BLaER1 treated with 17β-estradiol and CSF1 and Interleukin-3, amounts not matched to agents 10 nM and 100 nM (cell line): ENCODE data around the gene TTLL3.

Source experiments
- H3K27ac ChIP-seq, 11 experiments: shearing (Covaris generic); formaldehyde crosslinking; 2 replicates each; pipeline ENCODE4 v1.8.1; 2022
- H3K27me3 ChIP-seq, 11 experiments: shearing (Covaris generic); formaldehyde crosslinking; 2 replicates each; pipeline ENCODE4 v1.8.1; 2022
- H3K36me3 ChIP-seq, 11 experiments: shearing (Covaris generic); formaldehyde crosslinking; 2 replicates each; pipeline ENCODE4 v1.8.1; 2022
- H3K4me1 ChIP-seq, 10 experiments: shearing (Covaris generic); formaldehyde crosslinking; 2 replicates each; pipeline ENCODE4 v1.8.1; 2022
- H3K4me2 ChIP-seq, 11 experiments: shearing (Covaris generic); formaldehyde crosslinking; 2 replicates each; pipeline ENCODE4 v1.8.1; 2022
- H3K4me3 ChIP-seq, 10 experiments: shearing (Covaris generic); formaldehyde crosslinking; 2 replicates each; pipeline ENCODE4 v1.8.1; 2022
- H3K9ac ChIP-seq, 11 experiments: shearing (Covaris generic); formaldehyde crosslinking; 2 replicates each; pipeline ENCODE4 v1.8.1; 2022
- H3K9me3 ChIP-seq, 11 experiments: shearing (Covaris generic); formaldehyde crosslinking; replicated peaks in 1 of 11; 2 replicates each; pipeline ENCODE4 v1.8.1; 2022
- H4K20me1 ChIP-seq, 11 experiments: shearing (Covaris generic); formaldehyde crosslinking; 2 replicates each; pipeline ENCODE4 v1.8.1; 2022
- Cebpa-rat ChIP-seq, 11 experiments: shearing (Covaris generic); IDR thresholded peaks; 2 replicates each; pipeline ENCODE4 v1.8.1; 2022

The TTLL3 gene

DNA sequence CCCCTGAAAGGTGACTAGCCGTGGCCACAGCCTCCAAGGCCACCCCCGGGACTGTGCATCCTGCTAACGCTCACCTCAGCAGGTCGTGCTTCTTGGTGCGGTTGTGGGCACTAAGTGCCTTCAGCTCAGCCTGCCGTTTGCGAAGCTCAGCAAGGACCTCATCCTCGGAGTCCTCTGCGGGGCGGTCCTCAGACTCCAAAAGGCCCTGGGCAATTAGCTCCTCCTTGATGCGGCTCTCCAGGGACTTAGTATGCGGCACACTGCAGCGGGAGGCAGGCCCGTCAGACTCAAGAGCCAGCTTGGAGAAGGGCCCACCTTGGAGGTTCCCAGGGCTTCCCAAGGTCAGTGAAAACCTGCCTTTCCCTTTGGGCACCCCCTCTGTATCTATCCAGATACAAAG, 26.1 kb upstream of the TTLL3 start:
- Histone ChIP-seq H3K9me3 (no peaks in the 10 kb centered on the region), H3K4me1 (peaks cover 38 to 54% (median 41%) of the 10 kb centered on the region in 10 experiments), H3K4me2 (no peak overlapping the region), H3K9ac (0 out of 22 replicates have a peak overlapping the region, but pooled peaks of 1 of the 11 experiments have one; percentile 19), H4K20me1 (peaks cover 0 to 8% (median 0%) of the 10 kb centered on the region in 11 experiments; a peak in 4 of 22 replicates), H3K4me3 (no peak overlapping the region), H3K36me3 (peaks cover 9 to 66% (median 28%) of the 10 kb centered on the region in 11 experiments; a peak in 17 of 22 replicates), H3K27me3 (no peaks in the 10 kb centered on the region), H3K27ac (no peak overlapping the region)
- TF ChIP-seq Cebpa-rat (IDR thresholded peaks at IDR 0.05): no peak

DNA sequence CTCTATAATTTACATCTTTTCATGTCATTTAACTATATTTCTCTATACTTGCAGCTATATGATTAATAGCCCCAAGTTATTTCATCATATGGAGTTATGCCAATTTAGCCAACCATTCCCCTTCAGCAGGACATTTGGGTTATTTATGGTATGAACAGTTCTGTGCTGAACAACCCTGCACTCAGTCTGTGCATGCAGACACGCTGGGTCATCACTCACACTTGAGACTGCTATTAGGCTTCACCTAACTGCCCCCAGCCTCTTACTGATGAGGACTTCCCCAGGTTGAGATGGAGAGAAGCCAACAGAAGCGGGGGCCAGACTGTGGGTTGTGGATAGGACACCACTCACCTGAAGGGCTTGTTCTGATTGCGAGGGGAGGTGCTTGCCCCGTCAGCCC, 25.1 kb upstream of the TTLL3 start:
- Histone ChIP-seq H3K4me1 (peaks cover 29 to 44% (median 31%) of the 10 kb centered on the region in 10 experiments), H3K4me3 (no peak overlapping the region), H3K4me2 (no peak overlapping the region), H4K20me1 (no peaks in the 10 kb centered on the region), H3K9ac (no peak overlapping the region), H3K27me3 (no peaks in the 10 kb centered on the region), H3K27ac (no peak overlapping the region), H3K9me3 (no peaks in the 10 kb centered on the region), H3K36me3 (peaks cover 17 to 76% (median 37%) of the 10 kb centered on the region in 11 experiments; a peak in 19 of 22 replicates)
- TF ChIP-seq Cebpa-rat (IDR thresholded peaks at IDR 0.05): no peak

- no peaks in the 10 kb centered on the region for H3K9me3 ChIP-seq
- H3K9ac ChIP-seq: peak overlapping the region in 1 of 11 experiments; percentile 24; a peak in 2 of 22 replicates
- peaks cover 17 to 79% (median 38%) of the 10 kb centered on the region in 11 experiments; a peak in 19 of 22 replicates for H3K36me3 ChIP-seq
- peaks cover 23 to 37% (median 29%) of the 10 kb centered on the region in 10 experiments for H3K4me1 ChIP-seq
- no peak for TF ChIP-seq Cebpa-rat (IDR thresholded peaks at IDR 0.05)
- no peaks in the 10 kb centered on the region for H4K20me1 ChIP-seq
- H3K4me2 ChIP-seq: no peak overlapping the region; a peak in 1 of 22 replicates
- no peak overlapping the region for H3K4me3 ChIP-seq
- no peak overlapping the region for H3K27ac ChIP-seq
- H3K27me3 ChIP-seq: no peaks in the 10 kb centered on the region
Observed at GRCh38 chr3:9785602-9786001, 24.5 kb upstream of the TTLL3 start.

GRCh38 chr3:9786209-9786739, 23.8 kb upstream of the TTLL3 start:
- no peaks in the 10 kb centered on the region for H3K27me3 ChIP-seq
- H3K4me3 ChIP-seq: no peak overlapping the region
- no peaks in the 10 kb centered on the region for H4K20me1 ChIP-seq
- TF ChIP-seq Cebpa-rat (IDR thresholded peaks at IDR 0.05): no peak
- no peak overlapping the region for H3K9ac ChIP-seq
- no peak overlapping the region for H3K27ac ChIP-seq
- peaks cover 22 to 36% (median 29%) of the 10 kb centered on the region in 10 experiments for H3K4me1 ChIP-seq
- peaks cover 17 to 85% (median 39%) of the 10 kb centered on the region in 11 experiments; a peak in 19 of 22 replicates for H3K36me3 ChIP-seq
- no peak overlapping the region for H3K4me2 ChIP-seq
- no peaks in the 10 kb centered on the region for H3K9me3 ChIP-seq

GRCh38 chr3:9786825-9787669, 23.0 kb upstream of the TTLL3 start:
- H3K27me3 ChIP-seq: no peaks in the 10 kb centered on the region
- TF ChIP-seq Cebpa-rat (IDR thresholded peaks at IDR 0.05): no peak
- H4K20me1 ChIP-seq: no peaks in the 10 kb centered on the region
- no peaks in the 10 kb centered on the region for H3K9me3 ChIP-seq
- no peak overlapping the region for H3K4me2 ChIP-seq
- no peak overlapping the region for H3K4me3 ChIP-seq
- peaks cover 22 to 36% (median 29%) of the 10 kb centered on the region in 10 experiments for H3K4me1 ChIP-seq
- peaks cover 17 to 78% (median 39%) of the 10 kb centered on the region in 11 experiments; a peak in 19 of 22 replicates for H3K36me3 ChIP-seq
- H3K9ac ChIP-seq: 0 out of 22 replicates have a peak overlapping the region, but pooled peaks of 1 of the 11 experiments have one; percentile 16
- no peak overlapping the region for H3K27ac ChIP-seq

- H3K27ac ChIP-seq: peak overlapping the region in 2 of 11 experiments; percentile 15 to 19; a peak in 2 of 22 replicates
- no peak for TF ChIP-seq Cebpa-rat (IDR thresholded peaks at IDR 0.05)
- H3K4me2 ChIP-seq: no peak overlapping the region
- H3K27me3 ChIP-seq: no peaks in the 10 kb centered on the region
- no peak overlapping the region for H3K4me3 ChIP-seq
- no peaks in the 10 kb centered on the region for H4K20me1 ChIP-seq
- H3K9ac ChIP-seq: 0 out of 22 replicates have a peak overlapping the region, but pooled peaks of 1 of the 11 experiments have one; percentile 16
- peaks cover 16 to 31% (median 22%) of the 10 kb centered on the region in 10 experiments for H3K4me1 ChIP-seq
- peaks cover 17 to 77% (median 39%) of the 10 kb centered on the region in 11 experiments; a peak in 19 of 22 replicates for H3K36me3 ChIP-seq
- no peaks in the 10 kb centered on the region for H3K9me3 ChIP-seq
Observed at GRCh38 chr3:9787714-9788113, 22.3 kb upstream of the TTLL3 start.

GRCh38 chr3:9791127-9791526, 18.9 kb upstream of the TTLL3 start:
- Histone ChIP-seq H3K4me1 (peaks cover 36 to 46% (median 41%) of the 10 kb centered on the region in 10 experiments), H3K4me2 (peak overlapping the region in 10 of 11 experiments; percentile 76 to 95 (median 90); a peak in 16 of 22 replicates), H3K4me3 (peak overlapping the region in 4 of 10 experiments; percentile 76 to 96 (median 86); a peak in 6 of 20 replicates), H3K9ac (peak overlapping the region in 7 of 11 experiments; percentile 3 to 99 (median 97); a peak in 8 of 22 replicates), H3K27ac (peak overlapping the region in 4 of 11 experiments; percentile 93 to 99 (median 98); a peak in 6 of 22 replicates), H4K20me1 (peaks cover 23 to 28% (median 27%) of the 10 kb centered on the region in 11 experiments; a peak in 21 of 22 replicates), H3K27me3 (no peaks in the 10 kb centered on the region), H3K36me3 (peaks cover 25 to 68% (median 43%) of the 10 kb centered on the region in 11 experiments; a peak in 21 of 22 replicates), H3K9me3 (no peaks in the 10 kb centered on the region)
- TF ChIP-seq Cebpa-rat (IDR thresholded peaks at IDR 0.05): no peak

- no peak for TF ChIP-seq Cebpa-rat (IDR thresholded peaks at IDR 0.05)
- peak overlapping the region; percentile 91 to 100 (median 97) for H3K9ac ChIP-seq
- H3K4me1 ChIP-seq: peaks cover 34 to 54% (median 40%) of the 10 kb centered on the region in 10 experiments
- peaks cover 31 to 36% (median 35%) of the 10 kb centered on the region in 11 experiments for H4K20me1 ChIP-seq
- H3K27ac ChIP-seq: peak overlapping the region; percentile 93 to 99 (median 97)
- H3K4me3 ChIP-seq: peak overlapping the region; percentile 76 to 96 (median 86)
- H3K9me3 ChIP-seq: no peaks in the 10 kb centered on the region
- H3K36me3 ChIP-seq: peaks cover 31 to 68% (median 45%) of the 10 kb centered on the region in 11 experiments
- H3K4me2 ChIP-seq: peak overlapping the region; percentile 75 to 95 (median 90)
- H3K27me3 ChIP-seq: no peaks in the 10 kb centered on the region
Observed at GRCh38 chr3:9791790-9792404, 18.2 kb upstream of the TTLL3 start.
